GM18511 (cell line): ENCODE measurements around the gene CLCN1.
"Not testable (repeated sequence)": the region's sequence is repeated elsewhere in the genome, so short reads cannot be mapped to it uniquely, and the experiment has no call there.

ENCODE experiments used
- ATAC-seq: cut with Tn5 transposase; IDR thresholded peaks from one replicate; pipeline ENCODE4 v1.9.1; 2021; ENCODE audit warnings: mild to moderate bottlenecking, moderate library complexity; ENCODE audit not compliant: unreplicated experiment

Gene CLCN1

GRCh38 chr7:143315776-143316175 is at the start of gene CLCN1:
CLCN1 (plus strand) TSS chr7:143316111; CDS start chr7:143316213, 102 bp downstream.
- no peak for ATAC-seq

GRCh38 chr7:143269251-143269650 is 46.7 kb upstream of the CLCN1 start:
- ATAC-seq = no peak

DNA sequence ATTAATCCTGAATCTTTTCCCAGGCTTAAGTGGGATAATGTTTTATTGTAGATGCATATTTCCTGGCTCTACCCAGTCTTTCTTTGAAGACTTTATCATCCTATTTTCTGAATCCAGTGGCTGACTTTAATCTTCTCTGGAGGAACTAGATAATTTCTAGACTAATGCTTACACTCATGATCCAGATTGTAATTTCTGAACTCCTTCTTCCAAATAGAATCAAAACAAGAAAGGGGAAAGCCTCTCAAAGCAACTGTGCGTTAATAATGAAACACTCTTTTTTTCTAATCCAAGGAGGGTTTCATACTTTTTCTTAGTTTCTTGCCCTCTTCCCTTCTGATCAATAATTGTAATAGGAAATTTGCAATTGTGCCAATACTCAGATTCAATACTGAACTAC is 44.7 kb upstream of the CLCN1 start:
- ATAC-seq = no peak

DNA sequence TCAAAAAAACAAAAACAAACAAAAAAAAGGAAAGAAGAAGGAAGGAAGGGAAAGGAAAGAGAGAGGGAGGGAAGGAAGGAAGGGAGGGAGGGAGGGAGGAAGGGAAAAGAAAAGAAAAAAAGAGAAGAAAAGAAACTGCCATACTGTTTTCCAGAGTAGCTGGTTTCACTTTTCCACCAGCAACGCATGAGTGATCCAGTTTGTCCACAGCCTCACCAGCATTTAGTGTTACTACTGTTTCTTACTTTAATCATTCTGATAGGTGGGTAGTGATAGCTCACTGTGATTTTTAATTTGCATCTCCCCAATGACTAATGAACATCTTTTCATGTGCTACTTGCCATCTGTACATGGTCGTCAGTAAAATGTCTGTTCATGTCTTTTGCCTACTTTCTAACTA is 43.0 kb upstream of the CLCN1 start:
- no peak for ATAC-seq

- ATAC-seq = peak; percentile 44
Observed at GRCh38 chr7:143279186-143280098, 36.5 kb upstream of the CLCN1 start.

DNA sequence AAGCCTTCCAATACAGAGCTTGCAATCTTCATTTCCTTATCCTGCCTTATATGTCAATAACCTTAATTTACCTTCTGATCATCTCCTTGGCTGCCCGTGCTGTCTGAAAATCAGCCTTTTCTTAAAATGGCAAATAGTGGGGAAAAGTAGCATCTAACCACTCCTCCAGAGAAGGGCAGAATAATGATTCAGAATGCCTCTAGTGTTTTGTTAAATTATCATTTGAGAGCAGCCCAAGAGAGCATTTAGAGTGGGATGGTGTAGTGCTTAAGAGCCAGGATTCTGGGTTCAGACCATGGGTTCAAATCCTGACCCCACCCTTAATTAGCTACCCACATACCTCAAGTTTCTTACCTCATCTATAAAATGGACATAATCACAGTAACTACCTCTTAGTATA is 35.8 kb upstream of the CLCN1 start:
- peak; percentile 21 for ATAC-seq

- ATAC-seq = no peak
Observed at GRCh38 chr7:143280566-143280965, 35.3 kb upstream of the CLCN1 start.

DNA sequence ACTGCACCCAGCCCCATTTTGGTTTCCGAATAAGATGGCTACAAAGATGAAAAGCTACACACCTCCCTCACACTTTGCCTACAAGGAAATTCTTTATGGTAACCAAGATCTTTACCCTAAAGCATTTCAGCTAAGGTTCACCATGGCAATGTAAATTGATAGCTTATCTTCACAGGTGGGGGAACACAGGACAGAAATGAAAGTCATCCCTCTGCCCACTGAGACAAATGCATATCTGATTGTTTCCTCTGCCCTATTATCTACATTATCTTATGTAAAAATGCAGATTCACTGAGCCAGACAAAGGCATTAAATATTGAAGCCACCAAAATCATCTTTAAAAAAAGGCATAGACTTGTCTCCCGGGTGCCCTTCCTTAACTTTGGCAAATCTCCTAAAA is 34.4 kb upstream of the CLCN1 start:
- no peak for ATAC-seq

DNA sequence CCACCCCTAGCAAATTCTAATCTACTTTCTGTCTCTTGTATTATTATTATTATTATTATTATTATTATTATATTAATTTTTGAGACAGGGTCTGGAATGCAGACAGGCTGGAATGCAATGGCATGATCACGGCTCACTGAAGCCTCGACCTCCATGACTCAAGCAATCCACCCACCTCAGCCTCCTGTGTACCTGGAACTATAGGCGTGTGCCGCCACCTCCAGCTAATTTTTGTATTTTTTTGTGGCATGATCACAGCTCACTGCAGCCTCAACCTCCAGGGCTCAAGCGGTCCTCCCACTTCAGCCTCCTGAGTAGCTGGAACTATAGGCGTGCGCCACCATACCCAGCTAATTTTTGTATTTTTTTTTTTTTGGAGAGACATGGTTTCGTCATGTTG is 33.8 kb upstream of the CLCN1 start:
- ATAC-seq = no peak

GRCh38 chr7:143283381-143283780 is 32.5 kb upstream of the CLCN1 start:
- no peak for ATAC-seq

GRCh38 chr7:143284591-143285469 is 31.1 kb upstream of the CLCN1 start, which contains the start of gene TMEM139:
TMEM139 (plus strand) TSS chr7:143284958; CDS start chr7:143285958, 1,000 bp downstream.
- no peak for ATAC-seq

DNA sequence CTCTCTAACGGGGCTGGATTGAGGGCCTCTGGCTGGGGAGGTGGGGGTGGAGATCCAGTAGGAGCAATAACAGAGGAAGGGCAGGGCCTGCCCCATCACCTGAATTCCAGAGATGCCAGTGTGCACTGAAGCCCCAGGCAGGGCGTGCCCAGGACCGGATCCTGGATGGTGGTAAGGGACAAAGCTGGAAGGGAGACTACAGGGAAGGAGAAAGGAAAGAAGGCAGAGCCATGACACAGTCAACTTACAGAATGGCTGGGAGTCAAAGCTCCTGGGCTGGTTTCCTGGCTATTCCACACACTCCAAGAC is 30.5 kb upstream of the CLCN1 start:
- no peak for ATAC-seq

GRCh38 chr7:143285806-143286521 is 29.9 kb upstream of the CLCN1 start:
- no peak for ATAC-seq

GRCh38 chr7:143286522-143286890 is 29.4 kb upstream of the CLCN1 start:
- ATAC-seq = no peak

- no peak for ATAC-seq
Observed at GRCh38 chr7:143287339-143287934, 28.5 kb upstream of the CLCN1 start.

- peak; percentile 89 for ATAC-seq
Observed at GRCh38 chr7:143287935-143288826, 27.7 kb upstream of the CLCN1 start, which contains the start of gene CASP2. CASP2 (plus strand) TSS chr7:143288351; CDS start chr7:143288456, 105 bp downstream.

- peak; percentile 3 for ATAC-seq
Observed at GRCh38 chr7:143288836-143289235, 27.1 kb upstream of the CLCN1 start.

DNA sequence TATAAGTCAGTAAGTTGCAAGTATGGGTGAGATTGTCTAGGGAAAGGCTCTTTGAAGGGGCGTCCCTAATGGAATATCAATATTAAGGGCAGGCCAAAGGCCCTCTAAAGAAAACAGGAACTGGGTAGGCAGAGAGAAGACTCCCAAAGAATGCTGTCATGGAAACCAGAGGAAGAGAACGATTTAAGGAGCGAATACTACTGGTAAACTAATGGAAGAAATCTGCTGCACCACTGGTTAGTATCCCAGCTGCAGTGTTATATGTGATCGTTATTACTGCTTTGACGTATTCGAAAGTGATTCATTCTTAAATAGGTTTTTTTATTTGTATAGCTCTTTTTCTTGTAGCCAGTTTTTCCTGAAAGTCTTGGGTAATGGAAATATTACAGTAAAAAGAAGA is 26.5 kb upstream of the CLCN1 start:
- ATAC-seq = no peak

DNA sequence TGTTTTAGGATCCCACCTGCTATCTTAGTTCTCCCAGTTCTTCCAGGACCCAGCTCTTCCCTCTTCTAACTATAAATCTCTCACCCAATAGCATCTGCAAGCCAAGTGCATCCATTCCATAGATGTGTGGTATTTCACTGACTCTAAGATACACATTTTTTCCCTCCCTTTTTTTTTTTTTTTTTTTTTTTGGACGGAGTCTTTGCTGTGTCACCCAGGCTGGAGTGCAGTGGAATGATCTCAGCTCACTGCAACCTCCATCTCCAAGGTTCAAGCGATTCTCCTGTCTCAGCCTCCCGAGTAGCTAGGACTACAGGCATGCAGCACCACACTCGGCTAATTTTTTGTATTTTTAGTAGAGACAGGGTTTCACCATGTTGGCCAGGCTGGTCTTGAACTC is 26.0 kb upstream of the CLCN1 start:
- ATAC-seq = not testable (repeated sequence)

DNA sequence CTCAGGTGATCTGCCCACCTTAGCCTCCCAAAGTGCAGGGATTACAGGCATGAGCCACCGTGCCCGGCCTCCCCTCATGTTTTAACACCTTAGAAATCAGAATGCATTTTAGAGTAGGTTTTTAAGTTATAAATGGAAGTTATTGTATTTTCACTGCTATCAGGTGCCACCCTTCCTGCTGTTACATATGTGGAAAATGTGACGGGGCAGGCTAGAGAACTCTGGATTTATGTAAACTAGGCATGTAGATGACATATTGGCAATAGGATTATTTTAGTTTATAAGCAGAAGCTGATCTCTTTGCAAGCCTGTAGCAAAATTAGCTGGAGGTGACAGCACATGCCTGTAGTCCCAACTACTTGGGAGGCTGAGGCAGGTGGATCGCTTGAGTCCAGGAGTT is 25.6 kb upstream of the CLCN1 start:
- ATAC-seq = no peak
